SU-DHL-6 (cell line): ENCODE measurements around the gene EEF2KMT.
"Not testable (repeated sequence)": the region's sequence is repeated elsewhere in the genome, so short reads cannot be mapped to it uniquely, and the experiment has no call there.

Source experiments
- EZH2phosphoT487 ChIP-seq: fragments of 200-600 bp; sonication (generic), shearing (Covaris generic); conservative IDR thresholded peaks from 2 replicates; pipeline ENCODE4 v1.6.1; 2018; ENCODE audit warnings: mild to moderate bottlenecking, antibody characterized with exemption, low read length, moderate library complexity, mixed read lengths
- TF ChIP-seq, protein P1 (sequence below): fragments of 200-600 bp; sonication (generic); IDR thresholded peaks from one replicate; pipeline ENCODE4 v1.5.1; 2017; ENCODE audit warnings: antibody characterized with exemption, mild to moderate bottlenecking, low read length, moderate library complexity; ENCODE audit not compliant: insufficient read depth, poor library complexity, severe bottlenecking

DNA sequence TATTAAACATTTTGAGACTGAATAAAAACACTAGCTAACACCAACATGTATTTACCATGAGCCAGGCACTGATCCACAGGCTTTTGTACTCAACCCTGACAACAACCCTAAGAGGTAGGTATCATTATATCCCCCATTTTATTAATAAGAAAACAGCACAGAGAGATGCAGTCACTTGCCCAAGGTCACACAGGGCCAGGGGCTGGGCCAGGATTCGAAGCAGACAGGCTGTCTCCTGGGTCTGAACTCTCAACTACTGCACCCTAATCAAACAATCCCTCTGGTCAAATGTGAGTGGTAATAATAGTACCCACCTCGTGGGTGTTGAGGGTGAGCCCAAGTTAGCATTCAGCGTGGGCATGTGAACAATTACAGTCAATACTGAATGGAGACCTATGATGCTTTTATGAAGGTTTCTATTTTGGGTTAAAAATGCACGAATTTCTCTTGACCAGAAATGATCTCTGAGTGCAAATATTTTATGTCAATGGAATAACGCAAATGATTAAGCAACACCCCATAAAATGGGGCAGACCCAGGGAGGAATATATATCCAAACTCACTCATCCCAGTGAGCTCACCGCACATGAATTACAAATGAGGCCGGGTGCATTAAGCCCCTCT, 1.0 kb downstream of the EEF2KMT start:
- TF ChIP-seq, protein P1, sequence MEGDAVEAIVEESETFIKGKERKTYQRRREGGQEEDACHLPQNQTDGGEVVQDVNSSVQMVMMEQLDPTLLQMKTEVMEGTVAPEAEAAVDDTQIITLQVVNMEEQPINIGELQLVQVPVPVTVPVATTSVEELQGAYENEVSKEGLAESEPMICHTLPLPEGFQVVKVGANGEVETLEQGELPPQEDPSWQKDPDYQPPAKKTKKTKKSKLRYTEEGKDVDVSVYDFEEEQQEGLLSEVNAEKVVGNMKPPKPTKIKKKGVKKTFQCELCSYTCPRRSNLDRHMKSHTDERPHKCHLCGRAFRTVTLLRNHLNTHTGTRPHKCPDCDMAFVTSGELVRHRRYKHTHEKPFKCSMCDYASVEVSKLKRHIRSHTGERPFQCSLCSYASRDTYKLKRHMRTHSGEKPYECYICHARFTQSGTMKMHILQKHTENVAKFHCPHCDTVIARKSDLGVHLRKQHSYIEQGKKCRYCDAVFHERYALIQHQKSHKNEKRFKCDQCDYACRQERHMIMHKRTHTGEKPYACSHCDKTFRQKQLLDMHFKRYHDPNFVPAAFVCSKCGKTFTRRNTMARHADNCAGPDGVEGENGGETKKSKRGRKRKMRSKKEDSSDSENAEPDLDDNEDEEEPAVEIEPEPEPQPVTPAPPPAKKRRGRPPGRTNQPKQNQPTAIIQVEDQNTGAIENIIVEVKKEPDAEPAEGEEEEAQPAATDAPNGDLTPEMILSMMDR: not testable (repeated sequence)
- not testable (repeated sequence) for TF ChIP-seq EZH2phosphoT487
